Measurements from ENCODE around the gene SCYGR6.

Gene SCYGR6

DNA sequence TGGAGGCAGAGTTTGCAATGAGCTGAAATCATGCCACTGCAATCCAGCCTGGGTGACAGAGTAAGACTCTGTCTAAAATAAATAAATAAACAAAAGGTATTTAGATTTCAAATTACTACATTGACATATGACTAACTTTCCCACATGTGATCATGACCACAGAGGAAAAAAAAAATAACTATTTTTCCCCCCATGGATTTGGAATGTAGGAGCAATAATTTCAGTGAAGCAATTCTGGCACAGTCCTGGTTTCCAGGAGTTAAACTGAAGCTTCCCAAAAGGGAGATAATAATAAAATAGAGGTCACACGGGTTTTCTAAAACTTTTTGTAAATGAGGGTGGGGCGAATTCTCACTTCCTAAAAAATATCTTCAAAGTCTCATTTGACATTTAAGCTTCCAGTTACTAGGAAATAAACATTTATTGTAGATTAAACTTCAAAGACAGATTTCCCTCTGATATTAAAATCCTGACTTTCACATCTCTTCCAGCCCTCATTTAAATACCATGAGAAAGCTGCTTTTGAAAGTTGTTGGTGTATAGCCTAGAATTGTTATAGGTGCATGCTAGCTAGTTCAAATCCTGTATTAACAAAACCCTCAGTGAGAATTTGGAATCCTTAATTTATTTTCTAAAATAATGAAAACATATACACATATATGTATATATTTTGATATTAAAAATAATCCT, 27.4 kb downstream of the SCYGR6 start:
- H3K4me1 Mint-ChIP-seq: peaks cover 5% of the 10 kb centered on the region

DNA sequence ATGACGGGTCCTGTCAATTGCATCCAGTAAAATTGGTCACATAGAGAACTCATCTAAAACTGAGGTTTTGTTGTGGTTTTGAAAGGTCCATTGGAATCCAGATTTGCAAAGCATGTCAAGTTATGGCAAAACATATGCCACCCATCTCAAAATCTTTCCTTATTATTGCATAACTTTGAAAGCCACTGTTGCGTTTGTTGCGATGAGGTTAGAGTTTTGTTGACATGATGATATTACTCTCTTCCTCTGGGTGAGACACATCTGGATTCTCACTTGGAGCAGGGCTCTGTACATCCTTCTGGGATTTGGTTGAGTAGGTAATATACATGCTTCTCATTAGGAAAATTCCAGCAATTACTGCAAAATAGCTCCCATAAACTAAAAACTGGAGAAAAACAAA, 37.4 kb downstream of the SCYGR6 start:
- Mint-ChIP-seq H3K27me3 (peaks cover 7% of the 10 kb centered on the region), H3K36me3 (no peaks in the 10 kb centered on the region), H3K27ac (no peak overlapping the region), H3K9me3 (no peaks in the 10 kb centered on the region), H3K4me1 (no peaks in the 10 kb centered on the region), H3K4me3 (no peak overlapping the region)
- DNase-seq (ENCODE audit: low spot score in 2 of 2): no peak
- ATAC-seq (ENCODE audit: low read depth): no peak

More for the DNA sequence above, 27.4 kb downstream of the SCYGR6 start:
- Mint-ChIP-seq H3K27ac (no peak overlapping the region), H3K9me3 (no peaks in the 10 kb centered on the region), H3K4me3 (no peak overlapping the region), H3K36me3 (peaks cover 1% of the 10 kb centered on the region), H3K27me3 (peaks cover 7% of the 10 kb centered on the region)
- ATAC-seq (ENCODE audit: low read depth): no peak
- DNase-seq (ENCODE audit: low spot score in 2 of 2): no peak

DNA sequence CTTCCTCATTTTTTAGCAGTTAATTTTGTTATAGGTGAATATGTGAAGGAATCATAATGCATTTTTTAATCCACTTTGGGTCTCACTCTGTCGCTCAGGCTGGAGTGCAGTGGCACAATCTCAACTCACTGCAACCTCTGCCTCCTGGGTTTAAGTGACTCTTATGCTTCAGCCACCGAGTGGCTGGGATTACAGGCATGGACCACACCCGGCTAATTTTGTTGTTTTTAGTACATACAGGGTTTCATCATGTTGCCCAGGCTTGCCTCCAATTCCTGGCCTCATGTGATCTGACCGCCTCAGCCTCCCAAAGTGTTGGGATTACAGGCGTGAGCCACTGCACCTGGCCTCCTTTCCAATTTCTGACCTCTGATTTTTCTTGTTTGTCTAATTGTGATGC, 40.3 kb downstream of the SCYGR6 start:
- DNase-seq (ENCODE audit: low spot score in 2 of 2) (no peak), ATAC-seq (ENCODE audit: low read depth) (no peak)
- Mint-ChIP-seq H3K4me3 (no peak overlapping the region), H3K27ac (no peak overlapping the region), H3K36me3 (no peaks in the 10 kb centered on the region), H3K4me1 (no peaks in the 10 kb centered on the region), H3K27me3 (peaks cover 7% of the 10 kb centered on the region), H3K9me3 (no peaks in the 10 kb centered on the region)

DNA sequence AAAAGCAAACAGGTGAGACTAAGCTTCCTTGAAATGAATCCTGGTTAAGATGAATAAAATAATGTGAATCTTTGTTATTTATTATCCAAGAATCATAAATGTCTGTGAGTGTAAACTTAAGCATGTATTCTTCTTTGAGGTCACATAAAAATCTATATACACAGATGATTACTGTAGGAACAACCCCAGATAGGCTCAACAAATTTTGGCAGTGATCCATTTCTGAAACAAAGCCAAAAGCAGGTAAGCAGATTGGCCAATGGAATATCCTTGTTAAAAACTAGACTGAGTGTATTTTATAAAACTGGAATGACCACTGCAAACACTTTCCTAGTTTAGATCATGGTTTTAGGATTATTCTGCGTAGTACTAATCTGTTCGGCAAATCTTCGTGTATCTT, 46.6 kb downstream of the SCYGR6 start:
- Mint-ChIP-seq H3K27me3 (peaks cover 6% of the 10 kb centered on the region), H3K4me1 (no peaks in the 10 kb centered on the region), H3K36me3 (no peaks in the 10 kb centered on the region), H3K27ac (no peak overlapping the region), H3K9me3 (no peaks in the 10 kb centered on the region), H3K4me3 (no peak overlapping the region)
- DNase-seq (ENCODE audit: low spot score in 2 of 2): no peak
- no peak for ATAC-seq (ENCODE audit: low read depth)

DNA sequence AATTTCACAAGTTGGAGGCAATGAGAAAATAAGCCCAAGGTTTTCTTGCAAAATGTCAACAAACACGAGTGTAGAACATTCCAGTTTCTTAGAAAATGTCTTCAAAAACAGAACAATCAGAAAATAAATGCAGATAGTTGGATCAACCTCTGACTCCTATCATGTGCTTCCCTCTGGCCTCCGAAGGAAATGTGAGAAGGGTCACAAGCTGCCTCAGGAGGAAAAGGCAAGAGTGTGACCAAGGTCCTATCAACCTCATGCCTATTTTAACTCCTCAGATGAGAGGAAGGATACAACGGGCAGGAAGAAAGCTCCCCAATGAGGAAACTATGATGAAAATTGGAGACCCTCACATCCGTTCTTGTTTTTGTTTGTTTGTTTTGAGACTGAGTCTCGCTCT, 50.1 kb downstream of the SCYGR6 start:
- ATAC-seq (ENCODE audit: low read depth): no peak
- Mint-ChIP-seq H3K4me3 (no peak overlapping the region), H3K9me3 (no peaks in the 10 kb centered on the region)

More for the DNA sequence above, 50.1 kb downstream of the SCYGR6 start:
- no peak for DNase-seq (ENCODE audit: low spot score in 2 of 2)
- Mint-ChIP-seq H3K27ac (no peak overlapping the region), H3K36me3 (no peaks in the 10 kb centered on the region), H3K4me1 (no peaks in the 10 kb centered on the region), H3K27me3 (peaks cover 6% of the 10 kb centered on the region)
